Activated gamma-delta T cell (primary cell): ENCODE results near the gene ZBTB8OS.
"Not testable (repeated sequence)": the region's sequence is repeated elsewhere in the genome, so short reads cannot be mapped to it uniquely, and the experiment has no call there.

ENCODE experiments used
- DNase-seq: peaks from one replicate; lab custom pipeline; 2025; lab: John Stamatoyannopoulos, UW

The ZBTB8OS gene

GRCh38 chr1:32650752-32651460, 556 bp upstream of the ZBTB8OS start, which contains the start of gene RBBP4:
Gene RBBP4, plus strand, starts transcription at chr1:32651208. Its CDS starts 99 bp downstream, at chr1:32651307.
- peak; percentile 97 for DNase-seq

- no peak for DNase-seq
Observed at GRCh38 chr1:32647308-32648134, 2.8 kb downstream of the ZBTB8OS start.

- DNase-seq: no peak
Observed at GRCh38 chr1:32644426-32644825, 5.9 kb downstream of the ZBTB8OS start.

GRCh38 chr1:32642292-32642827, 8.0 kb downstream of the ZBTB8OS start:
- not testable (repeated sequence) for DNase-seq

- DNase-seq: no peak
Observed at GRCh38 chr1:32639489-32640075, 10.8 kb downstream of the ZBTB8OS start.

- no peak for DNase-seq
Observed at GRCh38 chr1:32636914-32637645, 13.3 kb downstream of the ZBTB8OS start.

GRCh38 chr1:32635508-32636277, 14.7 kb downstream of the ZBTB8OS start:
- no peak for DNase-seq

GRCh38 chr1:32632829-32633228, 17.5 kb downstream of the ZBTB8OS start:
- DNase-seq: no peak

- DNase-seq: not testable (repeated sequence)
Observed at GRCh38 chr1:32630173-32630572, 20.2 kb downstream of the ZBTB8OS start.

GRCh38 chr1:32627596-32628162, 22.7 kb downstream of the ZBTB8OS start:
- no peak for DNase-seq

- DNase-seq: no peak
Observed at GRCh38 chr1:32626176-32626575, 24.2 kb downstream of the ZBTB8OS start.

- DNase-seq: no peak
Observed at GRCh38 chr1:32623775-32624174, 26.6 kb downstream of the ZBTB8OS start.

- DNase-seq: no peak
Observed at GRCh38 chr1:32622806-32623681, 27.3 kb downstream of the ZBTB8OS start.

GRCh38 chr1:32622205-32622604, 28.1 kb downstream of the ZBTB8OS start:
- no peak for DNase-seq

GRCh38 chr1:32619701-32620485, 30.5 kb downstream of the ZBTB8OS start:
- DNase-seq: no peak

- DNase-seq: no peak
Observed at GRCh38 chr1:32618673-32619221, 31.6 kb downstream of the ZBTB8OS start.

- DNase-seq: no peak
Observed at GRCh38 chr1:32613472-32613871, 36.9 kb downstream of the ZBTB8OS start.

GRCh38 chr1:32612189-32612881, 38.0 kb downstream of the ZBTB8OS start:
- peak; percentile 45 for DNase-seq
